Heart left ventricle (tissue), 13 donors: ENCODE measurements around the gene TAS1R2.

Experiments
- POLR2A ChIP-seq, 2 donors: fragments of 450-650 bp; IDR thresholded peaks; one replicate each; pipeline ENCODE4 v1.6.1; 2017; ENCODE audit warnings: antibody characterized with exemption in 2 of 2, mild to moderate bottlenecking in 2 of 2, moderate library complexity in 2 of 2
- TF ChIP-seq, protein P1 (sequence below), 12 donors: fragments of 200-600 bp; sonication (generic) in 4 of 12; IDR thresholded peaks; one replicate each; pipeline versions ENCODE4 v1.5.0 to v1.8.0; 2018 to 2022; ENCODE audit warnings: antibody characterized with exemption in 12 of 12, mild to moderate bottlenecking in 5 of 12
- donor health status: ischemic (EF 13 %, LVEDD 7.1; RV severe dilation, severe dysfunction).
- donor health status: DM: no; HTN: yes; CAD: no.
- donor health status: DM: no; HTN: no; CAD: no.
- donor health status: ischemic (EF 25% LVEDD 6.9; RV normal size, moderate dysfunction).
- donor health status: ischemic (EF 25% LVEDD 5.7; RV mildly dilated, moderate dysfunction).
- donor health status: ischemic (EF 35%, LVEDD 5.7; RV mildly dilated, moderate dysfunction).
- donor health status: nonischemic (EF 11% LVEDD 7.7; RV severe dilation, severe dysfunction).
- donor health status: DM: yes; HTN: yes; CAD: no.
- donor health status: PGD.
- donor health status: ischemic (EF 29% LVEDD 5.4; RV normal size, mild dysfunction).
- donor health status: nonischemic (EF 23%, LVEDD 6.1; RV moderate dilation, normal function).

DNA sequence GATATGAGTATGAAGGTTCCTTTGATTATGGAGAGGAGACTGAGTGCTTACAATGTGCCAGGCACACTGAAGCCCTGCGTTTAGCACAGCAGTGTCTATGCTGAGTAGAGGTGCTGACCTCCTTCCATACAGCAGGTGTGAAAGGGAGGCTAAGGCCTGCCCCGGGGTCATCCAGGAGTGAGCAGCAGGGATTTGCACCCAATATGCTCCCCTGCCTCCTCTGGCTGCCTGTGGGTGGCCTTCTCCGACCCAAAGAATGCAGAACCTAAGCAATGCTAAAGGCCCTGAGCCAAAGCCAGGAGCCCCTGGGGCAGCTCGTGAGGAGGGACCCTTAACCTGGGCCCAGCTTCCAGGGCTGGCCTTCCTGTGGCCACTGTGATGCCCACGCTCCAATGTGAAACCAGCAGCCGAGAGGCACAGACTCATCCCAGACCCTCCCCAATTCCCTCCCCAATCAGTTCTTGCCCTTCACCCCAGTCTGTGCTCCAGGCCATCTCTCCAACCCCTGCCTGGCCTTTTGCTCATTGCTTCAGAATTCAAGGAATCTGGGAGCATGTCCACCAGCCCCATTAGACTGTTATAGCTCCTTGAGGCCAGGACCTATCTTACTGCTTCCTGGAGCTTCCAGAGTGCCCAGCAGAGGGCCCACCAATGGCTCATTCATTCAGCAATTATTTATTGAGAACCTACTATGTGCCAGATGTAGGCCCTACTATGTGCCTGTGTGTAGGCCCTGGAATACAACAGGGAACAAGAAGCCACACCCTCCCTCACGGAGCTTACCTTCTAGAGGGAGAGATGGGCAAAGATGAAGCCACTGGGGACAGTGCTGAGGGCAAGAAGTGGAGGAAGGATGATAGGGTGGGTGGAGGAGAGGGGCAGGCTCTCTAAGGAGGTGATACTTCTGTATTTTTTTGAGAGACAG lies 53.3 kb downstream of the TAS1R2 start:
- no peak for TF ChIP-seq POLR2A (IDR thresholded peaks at IDR 0.05)
- TF ChIP-seq, protein P1, sequence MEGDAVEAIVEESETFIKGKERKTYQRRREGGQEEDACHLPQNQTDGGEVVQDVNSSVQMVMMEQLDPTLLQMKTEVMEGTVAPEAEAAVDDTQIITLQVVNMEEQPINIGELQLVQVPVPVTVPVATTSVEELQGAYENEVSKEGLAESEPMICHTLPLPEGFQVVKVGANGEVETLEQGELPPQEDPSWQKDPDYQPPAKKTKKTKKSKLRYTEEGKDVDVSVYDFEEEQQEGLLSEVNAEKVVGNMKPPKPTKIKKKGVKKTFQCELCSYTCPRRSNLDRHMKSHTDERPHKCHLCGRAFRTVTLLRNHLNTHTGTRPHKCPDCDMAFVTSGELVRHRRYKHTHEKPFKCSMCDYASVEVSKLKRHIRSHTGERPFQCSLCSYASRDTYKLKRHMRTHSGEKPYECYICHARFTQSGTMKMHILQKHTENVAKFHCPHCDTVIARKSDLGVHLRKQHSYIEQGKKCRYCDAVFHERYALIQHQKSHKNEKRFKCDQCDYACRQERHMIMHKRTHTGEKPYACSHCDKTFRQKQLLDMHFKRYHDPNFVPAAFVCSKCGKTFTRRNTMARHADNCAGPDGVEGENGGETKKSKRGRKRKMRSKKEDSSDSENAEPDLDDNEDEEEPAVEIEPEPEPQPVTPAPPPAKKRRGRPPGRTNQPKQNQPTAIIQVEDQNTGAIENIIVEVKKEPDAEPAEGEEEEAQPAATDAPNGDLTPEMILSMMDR (IDR thresholded peaks at IDR 0.05): no peak
